Cardiac septum (tissue), 1 donor: ENCODE data around the gene KLK11. TPM values are rescaled to one million over a fixed set of nuclear protein-coding genes. Genes with fewer than 3 reads are reported as not detected.
"Not testable (repeated sequence)": the region's sequence is repeated elsewhere in the genome, so short reads cannot be mapped to it uniquely, and the experiment has no call there.

ENCODE experiments used
- DNase-seq: peaks from one replicate; pipeline ENCODE4 v3.0.0-alpha.2; 2020; ENCODE audit warnings: low spot score
- intact Hi-C: fragments of 100-400 bp; cut with DNase I; formaldehyde crosslinking; loops from one replicate; pipeline ENCODE4 v1.14.0; 2022
- total RNA-seq: library from RNA; stranded (reverse); fragmentation: NEBNext Ultra II Directional; extraction: Animal tissue kit (Norgen Biotek cat#: 25700); gene quantifications from one replicate; pipeline ENCODE4 v1.2.1, GENCODE V29; 2021
- donor health status: DM: no; HTN: no; CAD: no.

Gene KLK11
- total RNA-seq, 1 donor from 2014 or later: not detected

GRCh38 chr19:51010066-51010795, 16.2 kb downstream of the KLK11 start:
- intact Hi-C loops: no loop called here
- peak; percentile 58 for DNase-seq

GRCh38 chr19:51009061-51009891, 17.1 kb downstream of the KLK11 start:
- peak; percentile 63 for DNase-seq
- intact Hi-C loops: no loop called here

- intact Hi-C loops: no loop called here
- no peak for DNase-seq
These were observed 18.9 kb downstream of the KLK11 start for GRCh38 chr19:51007488-51007887.

GRCh38 chr19:51006406-51006805, 20.0 kb downstream of the KLK11 start:
- intact Hi-C loops: no loop called here
- DNase-seq: peak; percentile 53

GRCh38 chr19:51005248-51005647, 21.2 kb downstream of the KLK11 start:
- intact Hi-C loops: no loop called here
- DNase-seq: no peak

- intact Hi-C loops: no loop called here
- DNase-seq: no peak
These were observed 23.1 kb downstream of the KLK11 start for GRCh38 chr19:51003316-51003715.

GRCh38 chr19:51002542-51003311, 23.7 kb downstream of the KLK11 start:
- DNase-seq: no peak
- intact Hi-C loops: no loop called here

- no peak for DNase-seq
- intact Hi-C loops: no loop called here
These were observed 24.3 kb downstream of the KLK11 start for GRCh38 chr19:51002089-51002532.

GRCh38 chr19:51001515-51001914, 24.9 kb downstream of the KLK11 start, which contains the start of gene KLK8:
Gene KLK8, minus strand, starts transcription at chr19:51001604. Its CDS starts 437 bp downstream, at chr19:51001167.
- DNase-seq: peak; percentile 17
- intact Hi-C loops: no loop called here

GRCh38 chr19:51000981-51001380, 25.4 kb downstream of the KLK11 start:
- intact Hi-C loops: no loop called here
- peak; percentile 56 for DNase-seq

- peak; percentile 22 for DNase-seq
- intact Hi-C loops: no loop called here
These were observed 26.0 kb downstream of the KLK11 start for GRCh38 chr19:51000426-51000825.

- DNase-seq: no peak
- intact Hi-C loops: no loop called here
These were observed 27.7 kb downstream of the KLK11 start for GRCh38 chr19:50998686-50999085.

GRCh38 chr19:50998061-50998460, 28.4 kb downstream of the KLK11 start:
- intact Hi-C loops: no loop called here

GRCh38 chr19:50994129-50994528, 32.3 kb downstream of the KLK11 start:
- intact Hi-C loops: no loop called here

More at GRCh38 chr19:50998061-50998460, 28.4 kb downstream of the KLK11 start:
- no peak for DNase-seq

GRCh38 chr19:50992666-50993035, 33.8 kb downstream of the KLK11 start:
- intact Hi-C loops: no loop called here
- DNase-seq: no peak

More at GRCh38 chr19:50994129-50994528, 32.3 kb downstream of the KLK11 start:
- no peak for DNase-seq

- intact Hi-C loops, DNase-seq: not testable (repeated sequence)
These were observed 42.0 kb downstream of the KLK11 start for GRCh38 chr19:50984416-50984815.

GRCh38 chr19:50983625-50984292, 42.7 kb downstream of the KLK11 start, which contains the start of gene KLK7:
Gene KLK7, minus strand, starts transcription at chr19:50983917. Its CDS starts 1,518 bp downstream, at chr19:50982399.
- DNase-seq: no peak
- intact Hi-C loops: no loop called here

GRCh38 chr19:50982186-50982585, 44.2 kb downstream of the KLK11 start:
- intact Hi-C loops: no loop called here
- DNase-seq: no peak

- intact Hi-C loops: no loop called here
- DNase-seq: no peak
These were observed 44.7 kb downstream of the KLK11 start for GRCh38 chr19:50981587-50982146.
